MCF 10A (cell line): ENCODE measurements around the gene UBE2V1. TPM values are rescaled to one million over a fixed set of nuclear protein-coding genes. Genes with fewer than 3 reads are reported as not detected.

Source experiments
- BruUV-seq: library from RNA; stranded (reverse); fragments of 400-500 nt; replicated peaks from 2 replicates; lab custom pipeline; 2021; lab: Mats Ljungman, UMichigan
- CTCF ChIA-PET: fragments of 300-600 bp; sonication (Branson Sonifier 250); formaldehyde crosslinking; extraction: SDS; loops from one replicate; lab custom pipeline; 2021; ENCODE audit warnings: antibody characterized with exemption, inconsistent platforms; lab: Yijun Ruan, JAX
- POLR2A ChIA-PET: fragments of 300-600, 350-650 bp; sonication (Branson Sonifier 250); formaldehyde crosslinking; extraction: SDS; loops from one replicate; lab custom pipeline; 2020; ENCODE audit warnings: antibody characterized with exemption, inconsistent platforms; lab: Yijun Ruan, JAX
- DNase-seq: peaks from one replicate; pipeline ENCODE4 v3.0.0-alpha.2; 2018; ENCODE audit not compliant: unreplicated experiment
- H3K27ac Mint-ChIP-seq: one replicate; pipeline ENCODE4 v1.8.0; 2022; ENCODE audit warnings: mild to moderate bottlenecking, low read depth, mixed read lengths; ENCODE audit not compliant: unreplicated experiment
- H3K27me3 Mint-ChIP-seq: one replicate; pipeline ENCODE4 v1.8.0; 2022; ENCODE audit warnings: mixed read lengths; ENCODE audit not compliant: insufficient read depth, unreplicated experiment
- H3K36me3 Mint-ChIP-seq: one replicate; pipeline ENCODE4 v1.8.0; 2022; ENCODE audit warnings: mild to moderate bottlenecking, moderate library complexity, mixed read lengths; ENCODE audit not compliant: insufficient read depth, unreplicated experiment
- H3K4me1 Mint-ChIP-seq: one replicate; pipeline ENCODE4 v1.8.0; 2022; ENCODE audit warnings: mixed read lengths; ENCODE audit not compliant: insufficient read depth, unreplicated experiment
- H3K4me3 Mint-ChIP-seq: one replicate; pipeline ENCODE4 v1.8.0; 2022; ENCODE audit warnings: mild to moderate bottlenecking, moderate library complexity, mixed read lengths; ENCODE audit not compliant: unreplicated experiment
- H3K9me3 Mint-ChIP-seq: one replicate; pipeline ENCODE4 v1.8.0; 2022; ENCODE audit warnings: mixed read lengths; ENCODE audit not compliant: unreplicated experiment
- intact Hi-C: fragments of 100-400 bp; cut with micrococcal nuclease; formaldehyde crosslinking; loops from 2 replicates; pipeline ENCODE4 v1.14.1; 2022
- total RNA-seq: library from RNA; stranded (reverse); gene quantifications from 2 replicates; pipeline ENCODE4 v1.2.3, GENCODE V29; 2022
- TF ChIP-seq, protein P1 (sequence below): fragments of 200-600 bp; IDR thresholded peaks from one replicate; pipeline ENCODE4 v1.8.0; 2022; ENCODE audit warnings: antibody characterized with exemption, mild to moderate bottlenecking; ENCODE audit not compliant: unreplicated experiment

UBE2V1 gene
- total RNA-seq, 1 experiment from 2014 or later = 99.5 TPM

DNA sequence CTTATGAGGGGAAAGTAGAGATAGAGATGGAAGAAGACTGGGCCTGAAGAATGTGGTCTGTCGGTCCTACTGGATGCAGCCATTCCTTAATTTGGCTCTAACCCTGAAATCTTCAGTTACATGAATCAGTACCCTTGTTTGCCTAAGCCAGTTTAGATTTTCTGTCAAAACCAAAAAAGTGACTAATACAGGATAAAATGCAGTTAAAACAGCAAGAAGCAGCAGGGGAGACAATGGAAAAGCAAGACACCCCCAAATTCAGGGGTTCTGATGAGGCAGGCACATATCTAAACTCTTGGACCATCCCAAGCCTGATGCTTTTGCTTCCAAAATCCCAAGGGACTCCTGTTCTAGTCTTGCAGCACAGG lies 17.4 kb upstream of the UBE2V1 start:
- Mint-ChIP-seq H3K4me1 (peaks cover 12% of the 10 kb centered on the region), H3K27me3 (no peaks in the 10 kb centered on the region), H3K9me3 (no peaks in the 10 kb centered on the region), H3K4me3 (no peak overlapping the region), H3K36me3 (peaks cover 86% of the 10 kb centered on the region), H3K27ac (peak overlapping the region; percentile 92)
- intact Hi-C loops = no loop called here
- POLR2A ChIA-PET = interaction anchor here (0.6 to 1.3 kb wide), 3 partner anchors 14 to 17 kb away, joined by 3 to 4 read pairs (median 3); no protein-coding TSS in a partner anchor
- no TSS peak for BruUV-seq
- DNase-seq = no peak
- CTCF ChIA-PET = interaction anchor here (0.9 to 2.3 kb wide), 3 partner anchors 8 to 22 kb away, joined by 3 to 15 read pairs (median 3); no protein-coding TSS in a partner anchor
- TF ChIP-seq, protein P1, sequence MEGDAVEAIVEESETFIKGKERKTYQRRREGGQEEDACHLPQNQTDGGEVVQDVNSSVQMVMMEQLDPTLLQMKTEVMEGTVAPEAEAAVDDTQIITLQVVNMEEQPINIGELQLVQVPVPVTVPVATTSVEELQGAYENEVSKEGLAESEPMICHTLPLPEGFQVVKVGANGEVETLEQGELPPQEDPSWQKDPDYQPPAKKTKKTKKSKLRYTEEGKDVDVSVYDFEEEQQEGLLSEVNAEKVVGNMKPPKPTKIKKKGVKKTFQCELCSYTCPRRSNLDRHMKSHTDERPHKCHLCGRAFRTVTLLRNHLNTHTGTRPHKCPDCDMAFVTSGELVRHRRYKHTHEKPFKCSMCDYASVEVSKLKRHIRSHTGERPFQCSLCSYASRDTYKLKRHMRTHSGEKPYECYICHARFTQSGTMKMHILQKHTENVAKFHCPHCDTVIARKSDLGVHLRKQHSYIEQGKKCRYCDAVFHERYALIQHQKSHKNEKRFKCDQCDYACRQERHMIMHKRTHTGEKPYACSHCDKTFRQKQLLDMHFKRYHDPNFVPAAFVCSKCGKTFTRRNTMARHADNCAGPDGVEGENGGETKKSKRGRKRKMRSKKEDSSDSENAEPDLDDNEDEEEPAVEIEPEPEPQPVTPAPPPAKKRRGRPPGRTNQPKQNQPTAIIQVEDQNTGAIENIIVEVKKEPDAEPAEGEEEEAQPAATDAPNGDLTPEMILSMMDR = no peak

DNA sequence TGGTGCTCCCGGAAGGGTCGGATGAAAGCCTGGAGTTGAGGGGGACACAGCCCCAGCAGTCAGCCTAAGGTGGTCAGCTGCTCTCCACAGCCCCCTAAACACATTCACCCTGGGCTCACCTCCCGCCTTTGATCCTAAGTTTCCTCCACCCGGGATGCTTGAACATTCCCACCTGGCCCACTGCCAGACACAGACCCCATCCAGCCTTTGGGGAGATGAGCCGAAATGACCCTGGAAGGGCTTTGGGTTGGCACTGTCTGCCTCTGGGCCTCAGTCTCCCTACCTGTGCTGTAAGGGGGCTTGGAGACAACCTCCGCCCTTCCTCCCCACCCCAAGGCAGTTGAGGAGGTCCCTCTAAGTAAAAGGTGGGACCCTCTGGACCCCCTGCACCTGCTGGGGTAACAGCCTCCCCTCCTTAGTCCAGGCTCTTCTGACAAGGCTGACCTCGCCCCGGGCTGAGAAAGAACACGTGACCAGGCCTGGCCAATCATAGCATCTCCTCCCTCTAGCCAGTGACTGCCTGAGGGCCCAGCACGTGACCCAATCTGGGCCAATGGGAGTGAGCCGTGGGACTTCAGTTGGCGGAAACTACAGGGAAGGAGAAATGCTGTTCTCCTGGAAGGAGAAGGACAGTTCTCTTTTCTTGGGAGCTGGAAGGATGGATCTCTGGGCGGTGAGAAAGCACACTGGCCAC lies 16.9 kb upstream of the UBE2V1 start:
- intact Hi-C loops = no loop called here
- no TSS peak for BruUV-seq
- TF ChIP-seq, protein P1 = no peak
- H3K36me3 Mint-ChIP-seq = peaks cover 87% of the 10 kb centered on the region
- POLR2A ChIA-PET = interaction anchor here (0.6 to 1.3 kb wide), 5 partner anchors 9 to 41 kb away, joined by 3 to 4 read pairs (median 3); no protein-coding TSS in a partner anchor
- DNase-seq = no peak
- H3K4me3 Mint-ChIP-seq = no peak overlapping the region
- H3K27me3 Mint-ChIP-seq = no peaks in the 10 kb centered on the region
- H3K4me1 Mint-ChIP-seq = peaks cover 12% of the 10 kb centered on the region
- CTCF ChIA-PET = interaction anchor here (1.0 kb wide), 1 partner anchor 9 kb away, joined by 5 read pairs; no protein-coding TSS in a partner anchor
- peak overlapping the region; percentile 92 for H3K27ac Mint-ChIP-seq
- no peaks in the 10 kb centered on the region for H3K9me3 Mint-ChIP-seq

- peaks cover 87% of the 10 kb centered on the region for H3K36me3 Mint-ChIP-seq
- POLR2A ChIA-PET = interaction anchor here (1.0 to 1.7 kb wide), 3 partner anchors 11 to 16 kb away, joined by 3 to 4 read pairs (median 3); no protein-coding TSS in a partner anchor
- CTCF ChIA-PET = interaction anchor here (0.6 to 20.7 kb wide), 7 partner anchors 7 to 451 kb away, joined by 3 to 408 read pairs (median 4); partner anchors contain the start of gene PEDS1
- intact Hi-C loops = no loop called here
- H3K27me3 Mint-ChIP-seq = no peaks in the 10 kb centered on the region
- H3K27ac Mint-ChIP-seq = no peak overlapping the region
- H3K9me3 Mint-ChIP-seq = no peaks in the 10 kb centered on the region
- peaks cover 12% of the 10 kb centered on the region for H3K4me1 Mint-ChIP-seq
- TF ChIP-seq, protein P1 = no peak
- DNase-seq = no peak
- BruUV-seq = no TSS peak
- H3K4me3 Mint-ChIP-seq = no peak overlapping the region
Observed at GRCh38 chr20:50128520-50128905, 15.6 kb upstream of the UBE2V1 start.
